Gastrocnemius medialis (tissue), 4 donors: Measurements from ENCODE around the gene VPS37D. TPM values are rescaled to one million over a fixed set of nuclear protein-coding genes. Genes with fewer than 3 reads are reported as not detected.
"Not testable (repeated sequence)": the region's sequence is repeated elsewhere in the genome, so short reads cannot be mapped to it uniquely, and the experiment has no call there.

ENCODE experiments used
- ATAC-seq, 2 donors: fragments of 150-250 bp; one replicate each; pipeline ENCODE4 v1.9.1; 2016
- DNase-seq, 2 donors: peaks; one replicate each; pipeline ENCODE4 v3.0.0-alpha.2; 2019
- H3K27ac ChIP-seq, 4 donors: fragments of 200-600 bp; sonication (generic); 1 replicate in 1 of 4; 2 replicates in 3 of 4; pipeline ENCODE4 v1.5.1; 2016 to 2018; ENCODE audit warnings: mild to moderate bottlenecking in 2 of 4, moderate library complexity in 1 of 4
- H3K27me3 ChIP-seq, 3 donors: fragments of 200-600 bp; sonication (generic) in 2 of 3; 1 replicate in 1 of 3; 2 replicates in 2 of 3; pipeline versions ENCODE4 v1.5.1 to v1.6.0; 2016 to 2019; ENCODE audit warnings: mild to moderate bottlenecking in 1 of 3, moderate library complexity in 1 of 3
- H3K36me3 ChIP-seq, 2 donors: fragments of 200-600 bp; sonication (generic) in 1 of 2; one replicate each; pipeline ENCODE4 v1.5.1; 2017 to 2018
- H3K4me1 ChIP-seq, 2 donors: fragments of 200-600 bp; sonication (generic) in 1 of 2; one replicate each; pipeline ENCODE4 v1.5.1; 2016 to 2017; ENCODE audit warnings: mild to moderate bottlenecking in 2 of 2
- H3K4me3 ChIP-seq, 4 donors: fragments of 200-600 bp; sonication (generic) in 3 of 4; 1 replicate in 1 of 4; 2 replicates in 3 of 4; pipeline ENCODE4 v1.5.1; 2016 to 2019; ENCODE audit warnings: mild to moderate bottlenecking in 2 of 4
- H3K9me3 ChIP-seq, 3 donors: fragments of 200-600 bp; sonication (generic) in 2 of 3; 1 replicate in 1 of 3; 2 replicates in 2 of 3; pipeline ENCODE4 v1.5.1; 2016 to 2019
- CTCF ChIP-seq, 5 experiments: fragments of 450-650 bp in 3 of 5; fragments of 200-600 bp in 2 of 5; sonication (generic) in 2 of 5; IDR thresholded peaks in 4 of 5; conservative IDR thresholded peaks in 1 of 5; 1 replicate in 4 of 5; 2 replicates in 1 of 5; pipeline ENCODE4 v1.5.1; 2016 to 2019; ENCODE audit warnings: antibody characterized with exemption in 5 of 5, mild to moderate bottlenecking in 3 of 5, moderate library complexity in 3 of 5
- POLR2A ChIP-seq, 2 donors: fragments of 450-650 bp; IDR thresholded peaks; one replicate each; pipeline ENCODE4 v1.6.1; 2017; ENCODE audit warnings: antibody characterized with exemption in 2 of 2, mild to moderate bottlenecking in 2 of 2, moderate library complexity in 2 of 2
- in situ Hi-C, 4 donors: fragments of 200-750 bp; cut with MboI; loops; one replicate each; pipeline versions ENCODE4 v1.15.0 to v1.8.0; 2017; ENCODE audit warnings: low sequenced_read_pairs in 4 of 4
- intact Hi-C: fragments of 100-400 bp; cut with DNase I; formaldehyde crosslinking; loops from one replicate; pipeline ENCODE4 v1.15.1; 2023; ENCODE audit warnings: low total_unique reads
- total RNA-seq, 4 donors: library from RNA; depleted of rRNA; stranded (reverse); fragments of >200 nt; gene quantifications; one replicate each; pipeline versions ENCODE4 v1.1.0 to v1.2.3, GENCODE V29; 2016

VPS37D gene
- total RNA-seq, 4 donors from 2014 or later: 0.64 to 2.5 (median 1.4) TPM

- Histone ChIP-seq H3K9me3 (no peaks in the 10 kb centered on the region), H3K4me1 (no peaks in the 10 kb centered on the region), H3K36me3 (no peaks in the 10 kb centered on the region), H3K4me3 (no peak overlapping the region), H3K27ac (no peak overlapping the region), H3K27me3 (no peaks in the 10 kb centered on the region)
- DNase-seq (no peak), ATAC-seq (no peak)
- in situ Hi-C loops (no loop called here), intact Hi-C loops (no loop called here)
- TF ChIP-seq CTCF (IDR thresholded peaks at IDR 0.05 in 4 of 5, conservative IDR thresholded peaks at IDR 0.05 in 1 of 5) (no peak), POLR2A (IDR thresholded peaks at IDR 0.05) (no peak)
Observed at GRCh38 chr7:73708961-73709549, 41.4 kb downstream of the VPS37D start.

DNA sequence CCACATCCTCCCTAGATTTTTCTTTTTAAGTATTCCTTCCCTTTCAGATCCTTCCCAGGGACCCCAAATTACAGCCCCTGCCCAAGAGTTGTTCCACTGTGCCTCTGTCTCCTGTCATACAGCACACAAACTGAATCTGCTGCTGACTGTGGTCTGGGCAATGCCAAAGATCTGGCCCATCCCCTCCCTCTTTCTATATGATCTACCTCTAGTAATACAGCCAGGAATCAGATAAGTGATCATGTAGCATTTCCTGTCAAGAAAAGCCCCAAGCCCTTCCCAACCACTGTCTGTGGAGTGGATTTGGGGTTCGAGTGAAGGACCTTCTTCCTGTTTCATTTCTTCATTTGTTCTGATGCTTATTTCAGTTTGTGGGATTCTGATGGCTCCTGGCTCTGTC, 45.1 kb downstream of the VPS37D start:
- no peak overlapping the region for H3K27ac ChIP-seq
- DNase-seq: no peak
- H3K36me3 ChIP-seq: no peaks in the 10 kb centered on the region
- no peaks in the 10 kb centered on the region for H3K9me3 ChIP-seq
- no peak for TF ChIP-seq CTCF (IDR thresholded peaks at IDR 0.05 in 4 of 5, conservative IDR thresholded peaks at IDR 0.05 in 1 of 5)
- TF ChIP-seq POLR2A (IDR thresholded peaks at IDR 0.05): no peak
- in situ Hi-C loops: loop anchor here in 1 of 4 donors (10.0 kb wide), 1 partner anchor 98 kb away; no protein-coding TSS in a partner anchor
- intact Hi-C loops: no loop called here
- ATAC-seq: no peak
- H3K4me1 ChIP-seq: peaks cover 0 to under 1% of the 10 kb centered on the region in 2 donors
- H3K4me3 ChIP-seq: no peak overlapping the region
- no peaks in the 10 kb centered on the region for H3K27me3 ChIP-seq

- H3K4me1 ChIP-seq, H3K27me3 ChIP-seq, DNase-seq, H3K27ac ChIP-seq, H3K4me3 ChIP-seq, H3K9me3 ChIP-seq, H3K36me3 ChIP-seq, ATAC-seq, intact Hi-C loops: not testable (repeated sequence)
- in situ Hi-C loops: loop anchor here in 1 of 4 donors (10.0 kb wide), 1 partner anchor 99 kb away; no protein-coding TSS in a partner anchor
Observed at GRCh38 chr7:73713319-73713718, 45.7 kb downstream of the VPS37D start.

- H3K27ac ChIP-seq: no peak overlapping the region
- no peaks in the 10 kb centered on the region for H3K9me3 ChIP-seq
- ATAC-seq (no peak), DNase-seq (no peak)
- in situ Hi-C loops: loop anchor here in 1 of 4 donors (10.0 kb wide), 1 partner anchor 101 kb away; no protein-coding TSS in a partner anchor
- peaks cover 7 to 21% of the 10 kb centered on the region in 2 donors for H3K4me1 ChIP-seq
- intact Hi-C loops: loop anchor here (5.0 kb wide), 1 partner anchor 33 kb away; the partner anchor contains the start of genes BUD23 and DNAJC30
- no peaks in the 10 kb centered on the region for H3K27me3 ChIP-seq
- no peak for TF ChIP-seq CTCF (IDR thresholded peaks at IDR 0.05 in 4 of 5, conservative IDR thresholded peaks at IDR 0.05 in 1 of 5)
- no peak for TF ChIP-seq POLR2A (IDR thresholded peaks at IDR 0.05)
- no peak overlapping the region for H3K4me3 ChIP-seq
- H3K36me3 ChIP-seq: no peaks in the 10 kb centered on the region
Observed at GRCh38 chr7:73715648-73716317, 48.2 kb downstream of the VPS37D start.

GRCh38 chr7:73716318-73716890, 48.8 kb downstream of the VPS37D start:
- H3K4me1 ChIP-seq: peaks cover 7 to 25% of the 10 kb centered on the region in 2 donors
- H3K27me3 ChIP-seq: no peaks in the 10 kb centered on the region
- H3K4me3 ChIP-seq: no peak overlapping the region
- no peak for DNase-seq
- H3K27ac ChIP-seq: no peak overlapping the region
- no peaks in the 10 kb centered on the region for H3K9me3 ChIP-seq
- intact Hi-C loops: loop anchor here (5.0 kb wide), 1 partner anchor 34 kb away; the partner anchor contains the start of genes BUD23 and DNAJC30
- ATAC-seq: no peak
- no peaks in the 10 kb centered on the region for H3K36me3 ChIP-seq
- no peak for TF ChIP-seq POLR2A (IDR thresholded peaks at IDR 0.05)
- TF ChIP-seq CTCF (IDR thresholded peaks at IDR 0.05 in 4 of 5, conservative IDR thresholded peaks at IDR 0.05 in 1 of 5): no peak
- in situ Hi-C loops: loop anchor here in 1 of 4 donors (10.0 kb wide), 1 partner anchor 102 kb away; no protein-coding TSS in a partner anchor
